ENCODE results near the gene SHCBP1L. TPM values are rescaled to one million over a fixed set of nuclear protein-coding genes. Genes with fewer than 3 reads are reported as not detected.

The SHCBP1L gene
- not detected in 2 replicates for total RNA-seq
- polyA plus RNA-seq (2012), result not detected

DNA sequence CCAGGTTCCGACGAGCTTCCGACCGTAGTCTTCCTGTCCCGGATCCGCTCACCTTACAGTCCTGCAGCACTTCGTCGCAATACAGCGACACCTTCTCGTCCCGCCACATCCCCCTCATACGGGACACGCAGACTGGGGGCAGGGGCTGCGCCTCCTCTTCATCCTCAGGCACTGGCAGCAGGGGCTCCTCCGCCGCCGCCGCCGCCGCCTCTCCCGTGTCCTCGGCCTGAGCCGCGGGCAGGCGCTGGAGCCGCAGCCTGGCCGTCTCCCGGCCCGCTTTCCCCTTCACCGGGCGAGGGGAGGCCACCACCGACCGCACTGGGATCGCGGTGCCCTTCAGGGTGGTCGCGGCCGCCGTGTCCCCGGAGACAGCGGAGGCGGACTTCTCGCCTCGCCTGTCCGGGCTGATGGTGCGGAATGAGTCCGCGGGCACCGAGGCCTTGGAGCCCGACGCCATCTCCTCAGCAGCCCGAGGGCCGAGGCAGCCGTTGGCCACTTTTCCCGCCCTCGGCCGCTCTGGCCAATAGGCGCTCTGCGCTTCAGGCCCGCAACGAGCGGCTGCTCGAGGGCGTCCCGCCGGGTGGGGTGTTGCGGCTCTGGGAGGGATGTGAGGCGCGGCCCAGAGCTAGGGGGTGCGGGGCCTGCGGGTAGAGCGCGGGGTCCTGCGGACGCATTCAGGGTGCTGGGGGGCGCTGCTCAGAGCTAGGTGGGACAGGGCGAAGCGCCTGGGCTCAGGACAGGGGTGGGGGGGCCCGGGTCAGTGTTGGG, at the start of gene SHCBP1L:
SHCBP1L (minus strand) TSS at position 490 of the 768 bp plus-strand sequence; CDS start at position 457, 33 bp downstream.
- no peak for DNase-seq (ENCODE audit: low read depth)

DNA sequence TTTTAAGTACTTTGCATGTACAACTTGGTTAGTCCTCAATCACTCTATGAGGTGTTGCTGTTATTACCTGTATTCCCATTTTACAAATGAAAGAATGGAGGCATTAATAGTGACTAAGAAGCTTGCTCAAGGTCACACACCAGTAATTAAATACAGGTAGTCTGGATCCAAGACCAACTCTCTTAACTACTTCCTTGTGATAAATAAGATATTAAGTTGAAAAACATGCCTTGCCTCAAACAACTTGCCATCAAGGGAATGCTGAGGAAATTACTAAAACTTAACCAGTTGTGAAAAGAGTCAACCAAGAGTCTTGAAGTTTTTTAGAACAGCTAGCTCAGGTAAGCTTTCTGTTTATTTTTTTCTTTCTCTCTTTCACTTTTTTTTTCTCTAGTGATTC, 49.3 kb upstream of the SHCBP1L start:
- DNase-seq (ENCODE audit: low read depth), result no peak

DNA sequence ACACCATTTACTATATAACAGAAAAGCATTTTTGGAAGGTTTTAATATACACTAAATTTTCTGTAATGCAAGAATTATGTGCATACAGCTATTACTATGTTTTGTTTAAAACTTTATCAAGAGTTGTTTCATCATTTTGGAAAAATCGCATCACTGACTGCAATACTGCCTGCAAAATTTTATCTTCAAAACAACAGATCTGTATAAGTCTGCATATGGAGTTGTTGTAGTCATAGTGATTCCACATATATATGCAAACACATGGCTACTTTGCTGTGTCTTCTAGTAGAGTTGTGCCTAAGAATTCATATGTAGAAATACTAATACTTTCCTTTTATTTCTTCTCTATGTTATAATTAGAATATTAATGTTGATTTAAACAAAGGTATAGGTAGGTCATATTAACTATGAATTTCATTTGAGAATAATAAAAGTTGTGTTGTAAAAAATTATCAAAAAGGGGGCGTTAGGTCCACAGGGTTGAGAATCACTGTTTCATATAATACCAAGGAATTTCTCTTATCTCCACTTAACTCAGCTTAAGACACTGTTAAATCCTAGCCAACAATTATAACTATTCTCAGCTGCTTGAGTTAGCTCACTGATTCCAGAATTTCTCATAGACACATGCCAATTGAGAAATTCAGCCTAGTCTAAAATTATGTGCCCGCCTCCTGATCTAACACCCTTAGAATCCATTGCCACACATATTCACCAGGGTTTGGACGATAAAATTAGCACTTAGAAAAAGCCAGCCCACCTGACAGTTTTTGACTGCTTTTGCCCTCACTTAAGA, 47.4 kb upstream of the SHCBP1L start:
- no peak for DNase-seq (ENCODE audit: low read depth)

DNA sequence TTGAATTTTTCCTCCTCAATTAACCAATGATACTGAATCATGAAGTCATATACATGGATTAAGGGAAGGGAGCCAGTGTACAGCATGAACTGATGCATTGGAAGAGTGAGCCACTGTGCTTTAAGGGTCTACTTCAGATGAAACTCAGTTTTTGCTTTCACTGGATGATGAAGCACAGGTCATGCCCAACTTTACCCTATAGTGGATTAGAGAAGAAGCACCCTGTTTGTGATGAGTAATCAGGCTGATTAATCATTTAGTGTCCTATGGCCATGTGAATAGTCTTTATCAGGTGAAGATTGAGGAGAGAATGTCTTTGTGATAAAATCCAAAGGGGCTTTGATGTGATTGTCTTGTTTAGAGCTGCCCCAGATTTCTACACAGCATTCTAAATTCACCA, 45.5 kb upstream of the SHCBP1L start:
- DNase-seq (ENCODE audit: low read depth), result no peak

DNA sequence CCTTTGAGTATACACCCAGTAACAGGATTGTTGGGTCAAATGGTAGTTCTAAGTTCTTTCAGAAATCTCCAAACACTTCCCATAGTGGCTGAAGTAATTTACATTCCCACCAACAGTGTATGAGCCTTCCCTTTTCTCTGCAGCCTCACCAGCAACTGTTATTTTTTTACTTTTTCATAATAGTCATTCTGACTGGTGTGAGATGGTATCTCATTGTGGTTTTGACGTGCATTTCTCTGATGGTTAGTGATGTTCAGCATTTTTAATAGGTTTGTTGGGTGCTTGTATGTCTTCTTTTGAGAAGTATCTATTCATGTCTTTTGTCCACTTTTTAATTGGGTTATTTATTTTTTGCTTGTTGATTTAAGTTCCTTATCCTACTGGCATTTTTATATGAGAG, 43.9 kb upstream of the SHCBP1L start:
- no peak for DNase-seq (ENCODE audit: low read depth)

DNA sequence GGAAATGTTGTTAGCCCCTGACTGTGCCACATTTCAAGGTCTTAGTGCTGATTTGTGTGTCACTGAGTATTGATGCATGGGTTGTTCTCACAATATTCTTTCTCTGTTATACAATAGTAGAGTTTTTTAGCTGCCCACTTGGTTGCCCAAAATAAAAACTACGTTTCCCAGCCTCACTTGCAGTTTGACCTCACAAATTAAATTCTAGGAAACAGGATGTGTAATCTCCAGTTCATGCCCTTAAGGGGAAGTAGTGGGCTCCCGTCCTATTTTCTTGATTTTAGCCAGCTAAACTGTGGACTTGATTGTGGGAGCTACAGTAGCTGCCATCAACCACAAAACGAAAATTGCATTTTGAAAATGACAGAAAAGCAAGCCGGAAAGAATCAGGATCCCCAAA, 42.9 kb upstream of the SHCBP1L start:
- no peak for DNase-seq (ENCODE audit: low read depth)

DNA sequence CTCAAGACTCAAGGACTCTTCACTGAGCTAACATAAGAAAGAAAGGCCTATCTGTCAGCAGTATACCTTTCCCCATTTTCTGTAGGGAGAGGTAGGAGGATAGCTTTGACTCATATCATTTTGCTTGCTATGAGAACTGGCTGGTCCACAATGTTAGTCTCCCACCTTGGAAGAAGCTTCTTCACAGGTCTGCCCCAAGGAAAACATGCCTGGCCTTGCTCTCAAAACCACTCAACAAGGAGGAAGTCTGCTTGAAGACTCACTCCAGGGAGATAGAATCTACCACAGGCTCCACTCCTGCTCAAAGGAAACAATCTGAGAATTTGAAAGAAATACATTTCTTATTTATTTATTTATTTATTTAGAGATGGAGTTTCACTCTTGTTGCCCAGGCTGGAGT, 40.8 kb upstream of the SHCBP1L start:
- no peak for DNase-seq (ENCODE audit: low read depth)

DNA sequence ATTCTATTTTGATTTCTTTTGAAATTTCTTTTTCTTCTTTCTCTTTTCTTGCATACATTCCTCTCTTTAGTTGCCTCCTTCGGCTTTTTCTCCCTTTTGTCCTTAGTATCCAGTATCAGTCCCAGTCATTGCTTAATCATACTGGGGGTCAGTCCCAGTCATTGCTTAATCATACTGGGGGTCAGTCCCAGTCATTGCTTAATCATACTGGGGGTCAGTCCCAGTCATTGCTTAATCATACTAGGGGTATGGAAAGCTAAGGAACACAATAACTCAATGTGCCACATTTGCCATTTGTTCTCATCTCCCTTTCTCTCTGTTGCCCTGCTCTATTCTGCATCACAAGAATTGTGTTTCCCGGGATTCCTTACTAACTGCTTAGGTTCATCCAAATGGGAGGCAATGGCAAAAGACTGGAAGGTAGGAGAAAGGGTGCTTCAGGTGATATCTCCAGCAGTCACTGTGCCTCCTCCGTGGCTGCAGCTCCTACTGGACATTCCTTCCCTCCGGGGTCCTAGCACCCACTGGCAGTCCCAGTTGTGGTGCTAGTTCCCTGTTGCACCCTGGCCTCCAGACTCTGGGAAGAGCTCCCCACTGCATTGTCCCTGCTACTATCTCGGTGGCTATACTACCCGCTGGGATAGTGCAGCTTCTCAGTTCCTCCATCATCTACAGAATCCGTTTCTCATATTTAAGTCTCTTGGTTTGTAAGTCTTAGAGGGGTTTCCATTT, 37.6 kb upstream of the SHCBP1L start:
- no peak for DNase-seq (ENCODE audit: low read depth)

DNA sequence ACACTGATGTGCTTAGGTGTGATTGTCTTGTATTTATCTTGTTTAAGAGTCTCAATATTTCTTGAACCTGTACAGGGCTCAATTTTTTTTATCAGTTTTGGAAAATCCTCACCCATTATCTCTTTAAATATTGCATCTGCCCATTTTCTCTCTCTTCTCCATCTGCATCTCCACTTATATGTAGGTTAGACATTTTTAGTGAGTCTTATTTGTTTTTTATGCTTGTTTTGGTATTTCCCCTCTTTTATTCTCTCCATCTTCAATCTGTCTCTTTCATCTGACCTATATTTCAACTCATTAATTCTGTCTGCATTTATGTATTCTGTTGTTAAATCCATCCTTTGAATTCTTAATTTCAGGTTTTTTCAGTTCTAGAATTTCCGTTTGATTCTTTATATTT, 32.9 kb upstream of the SHCBP1L start:
- DNase-seq (ENCODE audit: low read depth), result no peak

DNA sequence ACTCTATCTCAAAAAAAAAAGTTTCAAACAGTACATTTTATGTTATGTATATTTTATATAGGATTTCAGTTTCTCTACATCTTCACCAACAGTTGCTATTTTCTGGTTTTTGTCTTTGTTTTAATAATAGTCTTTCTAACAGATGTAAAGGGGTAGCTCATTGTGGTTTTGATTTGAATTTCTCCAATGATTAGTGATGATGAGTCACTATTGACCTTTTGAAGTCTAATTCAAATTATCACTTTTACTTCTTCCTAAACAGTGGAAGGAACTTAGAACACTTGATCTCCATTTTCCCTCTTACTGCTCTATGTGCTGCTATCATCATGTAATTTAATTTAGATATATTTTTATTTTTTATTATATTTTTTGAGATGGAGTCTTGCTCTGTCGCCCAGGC, 31.7 kb upstream of the SHCBP1L start:
- no peak for DNase-seq (ENCODE audit: low read depth)

DNA sequence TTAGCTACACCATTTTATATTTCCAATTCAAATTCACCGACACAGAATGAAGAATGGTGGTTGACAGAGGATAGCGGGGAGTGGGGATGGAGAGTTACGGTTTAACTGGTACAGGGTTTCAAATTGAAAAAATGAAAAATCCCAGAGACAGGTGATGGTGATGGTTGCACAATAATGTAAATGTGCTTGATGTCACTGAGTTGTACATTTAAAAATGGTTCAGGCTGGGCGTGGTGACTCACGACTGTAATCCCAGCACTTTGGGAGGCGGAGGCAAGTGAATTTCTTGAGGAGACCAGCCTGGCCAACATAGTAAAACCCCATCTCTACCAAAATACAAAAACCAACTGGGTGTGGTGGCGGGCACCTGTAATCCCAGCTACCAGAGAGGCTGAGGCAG, 31.2 kb upstream of the SHCBP1L start:
- DNase-seq (ENCODE audit: low read depth), result no peak

DNA sequence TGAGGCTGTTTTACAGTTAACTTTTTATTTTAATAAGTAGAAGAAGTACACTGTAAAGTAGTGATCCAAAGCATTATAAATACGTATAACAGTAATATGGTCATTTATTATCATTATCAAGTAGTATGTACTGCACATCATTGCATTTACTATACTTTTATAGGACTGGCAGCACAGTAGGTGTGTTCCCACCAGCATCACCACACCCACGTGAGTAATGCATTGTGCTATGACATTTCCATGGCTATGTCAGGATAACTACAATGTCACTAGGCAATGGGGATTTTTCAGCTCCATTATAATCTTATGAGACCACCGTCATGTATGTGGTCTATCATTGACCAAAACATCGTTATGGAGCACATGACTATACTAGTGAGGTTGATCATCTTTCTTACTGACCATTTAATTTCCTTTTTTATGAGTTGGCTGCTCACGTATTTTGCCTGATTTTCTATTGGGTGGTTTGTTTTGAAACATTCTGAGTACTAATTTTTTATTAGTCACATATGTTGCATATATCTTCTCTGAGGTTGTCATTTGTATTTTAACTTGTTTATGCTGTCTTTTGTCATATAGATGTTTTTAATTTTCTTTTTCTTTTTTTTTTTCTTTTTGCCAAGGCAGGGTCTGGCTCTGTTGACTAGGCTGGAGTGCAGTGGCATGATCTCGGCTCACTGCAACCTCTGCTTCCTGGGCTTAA, 25.3 kb upstream of the SHCBP1L start:
- DNase-seq (ENCODE audit: low read depth), result no peak

DNA sequence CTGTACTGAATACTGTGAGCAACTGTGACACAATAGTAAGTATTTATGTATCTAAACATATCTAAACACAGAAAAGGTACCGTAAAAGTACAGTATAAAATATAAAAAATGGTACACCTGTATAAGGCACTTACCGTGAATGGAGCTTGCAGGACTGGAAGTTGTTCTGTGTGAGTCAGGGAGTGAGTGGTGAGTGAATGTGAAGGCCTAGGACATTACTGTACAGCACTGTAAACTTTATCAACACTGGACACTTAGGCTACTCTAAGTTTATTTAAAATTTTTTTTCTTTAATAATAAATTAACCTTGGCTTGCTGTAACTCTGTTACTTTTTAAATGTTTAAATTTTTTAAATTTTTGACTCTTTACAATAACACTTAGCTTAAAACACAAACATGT, 24.5 kb upstream of the SHCBP1L start:
- DNase-seq (ENCODE audit: low read depth), result no peak

DNA sequence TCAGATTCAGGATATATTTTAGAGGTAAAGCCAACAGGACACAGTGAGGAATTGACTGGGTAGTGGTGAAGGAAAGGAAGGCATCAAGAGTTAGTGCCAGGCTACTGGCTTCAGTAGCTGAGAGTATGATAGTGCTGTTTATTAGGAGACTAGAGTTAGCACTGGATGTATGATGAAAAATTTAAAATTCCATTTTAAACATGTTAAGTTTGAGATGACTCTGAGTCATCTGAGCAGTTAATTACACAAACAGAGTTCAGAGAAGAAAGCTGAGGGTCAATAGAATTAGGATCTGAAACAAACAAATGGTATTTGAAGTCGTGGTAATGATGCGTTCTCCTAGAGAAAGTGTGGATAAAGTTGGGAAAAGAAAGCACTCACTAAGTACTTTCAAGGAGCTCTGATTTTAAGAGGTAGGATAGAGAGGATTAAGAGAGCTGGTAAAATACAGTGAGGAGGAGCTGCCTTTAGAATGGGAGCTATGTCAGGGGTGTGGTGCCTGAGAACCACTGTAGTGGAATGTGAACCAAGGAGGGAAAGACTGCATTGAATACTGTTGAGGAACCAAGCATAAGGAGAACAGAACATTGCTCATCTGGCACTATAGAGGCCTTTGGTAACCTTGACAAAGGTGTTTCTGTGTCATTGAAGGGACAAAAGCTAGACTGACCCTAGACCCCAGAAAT, 21.7 kb upstream of the SHCBP1L start:
- DNase-seq (ENCODE audit: low read depth), result peak; percentile 54

DNA sequence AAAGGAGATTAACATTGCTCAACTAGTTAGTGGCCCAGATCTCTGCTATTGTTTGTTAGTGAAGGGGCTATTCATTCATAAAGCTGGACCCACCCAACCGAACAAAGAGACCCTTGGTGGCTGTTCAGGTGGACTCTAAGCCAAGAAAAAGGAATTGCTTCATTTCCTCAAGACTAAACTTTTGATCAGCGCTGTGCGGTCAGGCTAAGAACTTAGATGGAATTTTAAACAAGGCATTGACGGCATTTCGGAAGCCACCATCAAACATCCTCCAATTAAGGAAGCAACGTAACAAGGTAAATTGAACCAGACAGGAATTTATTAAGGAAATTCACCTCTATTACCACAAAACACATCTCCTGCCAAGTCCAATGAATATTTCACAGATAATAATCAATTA, 19.9 kb upstream of the SHCBP1L start:
- no peak for DNase-seq (ENCODE audit: low read depth)

DNA sequence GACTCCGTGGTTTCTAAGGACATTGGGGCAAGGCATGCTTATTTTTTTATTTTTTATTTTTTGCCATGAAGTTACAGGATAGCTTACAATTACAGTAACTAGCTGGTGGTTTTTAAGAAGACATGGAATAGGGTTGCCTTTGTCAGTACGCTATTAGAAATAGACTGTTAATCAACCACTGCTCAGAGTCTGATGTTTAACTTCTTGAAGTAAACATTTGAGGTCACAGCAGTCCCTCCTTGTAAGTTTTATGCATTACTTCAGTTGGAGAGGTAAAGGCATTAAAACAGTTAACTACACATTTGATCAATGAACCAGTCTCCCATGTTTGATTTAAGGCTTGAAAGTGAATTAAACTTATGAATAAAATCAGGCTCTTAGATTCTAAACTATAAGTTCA, 19.3 kb upstream of the SHCBP1L start:
- no peak for DNase-seq (ENCODE audit: low read depth)

DNA sequence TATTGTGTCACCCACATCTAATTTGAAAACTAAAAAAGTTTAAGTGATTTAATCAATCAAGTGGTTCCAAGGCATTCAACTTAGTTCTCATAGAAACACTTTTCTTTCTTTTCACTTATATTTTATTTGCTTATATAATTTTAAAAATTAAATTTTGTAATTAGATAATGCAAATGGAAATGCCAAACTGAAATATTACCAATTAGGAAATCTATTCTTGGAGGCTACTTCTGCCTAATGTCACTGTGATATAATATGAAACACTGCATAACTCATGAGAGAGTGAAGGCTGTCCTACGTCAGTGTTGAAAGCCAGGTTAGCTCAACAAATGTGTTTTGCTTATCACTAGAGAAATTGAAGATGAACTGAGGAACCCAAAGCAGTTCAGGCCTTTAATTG, 18.3 kb upstream of the SHCBP1L start:
- no peak for DNase-seq (ENCODE audit: low read depth)

DNA sequence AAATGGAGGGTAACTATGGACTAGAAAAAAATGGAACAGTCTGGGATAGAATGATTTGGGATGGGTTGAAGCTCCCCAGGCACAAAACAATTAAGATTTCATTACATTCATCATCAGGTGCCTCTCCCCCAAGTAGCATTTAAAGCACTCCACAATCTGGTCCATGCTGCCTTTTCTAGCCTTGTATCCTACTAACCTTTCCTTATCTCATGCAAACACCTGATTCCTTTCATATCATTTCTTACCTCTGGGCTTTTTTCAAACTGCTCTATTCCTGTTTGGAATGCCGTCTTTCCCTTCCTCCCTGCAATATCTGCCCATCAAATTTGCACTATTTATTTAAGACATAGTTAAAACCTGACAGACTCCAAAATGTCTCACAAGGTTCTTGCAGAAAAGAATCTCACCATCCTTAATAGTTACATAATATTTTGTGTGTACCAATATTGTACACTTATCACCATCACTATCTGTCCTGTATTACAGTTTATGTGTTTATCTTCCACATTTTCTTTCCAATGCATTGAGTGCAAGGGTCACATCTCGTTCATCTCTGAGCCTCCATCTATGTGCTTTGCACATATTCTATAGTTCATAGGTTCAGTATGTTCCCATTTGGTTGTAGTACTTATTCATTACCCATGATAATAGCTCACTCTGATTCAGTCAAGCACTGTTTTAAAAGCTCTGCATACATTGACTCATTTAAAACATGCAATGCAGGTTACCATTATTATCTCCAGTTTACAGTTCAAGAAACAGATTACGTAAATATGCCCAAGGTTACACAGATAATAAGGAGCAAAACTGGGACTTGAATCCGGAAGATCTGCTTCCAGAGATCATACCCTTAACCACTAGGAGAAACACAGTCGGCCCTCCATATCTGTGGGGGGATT, 16.1 kb upstream of the SHCBP1L start:
- no peak for DNase-seq (ENCODE audit: low read depth)

DNA sequence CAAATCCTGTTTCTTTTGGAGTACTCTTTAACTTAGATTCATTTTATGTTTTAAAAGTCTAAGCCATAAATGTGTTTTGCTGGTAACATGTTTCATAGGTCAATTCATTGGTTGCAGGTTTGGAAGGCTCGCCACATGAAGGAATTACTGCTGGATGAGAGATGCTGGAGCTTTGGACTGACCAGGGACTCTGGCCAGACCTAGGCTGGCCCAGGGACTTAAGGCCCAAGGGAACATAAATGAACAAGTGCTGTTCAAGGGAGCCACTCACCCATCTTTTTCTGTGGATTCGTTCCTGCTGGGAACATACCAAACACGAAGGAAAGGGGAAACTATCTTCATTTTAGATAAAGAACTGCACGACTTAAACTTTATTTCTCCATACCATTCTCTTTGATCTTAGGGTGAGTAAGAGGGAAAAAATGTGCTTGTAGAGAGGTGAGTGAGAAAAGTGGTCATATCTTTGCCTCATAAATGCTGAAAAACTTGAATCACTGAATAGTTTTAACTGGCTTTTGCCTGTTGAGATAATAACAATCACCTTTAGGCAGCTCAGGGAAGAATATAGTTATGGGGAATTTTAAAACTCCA, 15.3 kb upstream of the SHCBP1L start:
- DNase-seq (ENCODE audit: low read depth), result no peak
